ENCODE measurements around the gene DOCK1.
A peak's percentile ranks its signal among the peaks of the same experiment; 100 is the strongest.
"Not testable (repeated sequence)": the region's sequence is repeated elsewhere in the genome, so short reads cannot be mapped to it uniquely, and the experiment has no call there.

Gene DOCK1

GRCh38 chr10:126924915-126925300 lies 19.7 kb downstream of the DOCK1 start:
- peak; percentile 34 for DNase-seq (ENCODE audit: low spot score)

GRCh38 chr10:126926568-126926967 lies 21.3 kb downstream of the DOCK1 start:
- DNase-seq (ENCODE audit: low spot score) = no peak

DNA sequence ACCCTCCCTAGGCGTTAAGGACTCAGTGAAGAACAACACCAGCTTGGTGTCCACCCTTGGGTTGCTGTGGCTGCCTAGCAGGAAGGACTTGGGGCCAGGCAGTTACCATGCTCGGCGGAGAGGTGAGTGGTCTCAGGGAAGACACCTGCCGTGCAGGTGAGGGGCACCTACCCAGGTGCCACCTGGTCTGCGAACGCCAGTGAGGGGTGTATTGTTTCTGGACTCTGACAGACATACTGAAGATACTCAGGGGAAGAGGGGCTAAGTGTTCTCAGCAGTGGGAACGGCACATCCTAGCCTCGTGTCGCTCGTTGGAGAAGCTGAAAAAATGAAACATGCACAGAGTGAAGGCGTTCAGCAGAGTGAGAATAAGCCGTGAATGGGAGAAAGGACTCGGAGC lies 22.6 kb downstream of the DOCK1 start:
- DNase-seq (ENCODE audit: low spot score) = no peak

DNA sequence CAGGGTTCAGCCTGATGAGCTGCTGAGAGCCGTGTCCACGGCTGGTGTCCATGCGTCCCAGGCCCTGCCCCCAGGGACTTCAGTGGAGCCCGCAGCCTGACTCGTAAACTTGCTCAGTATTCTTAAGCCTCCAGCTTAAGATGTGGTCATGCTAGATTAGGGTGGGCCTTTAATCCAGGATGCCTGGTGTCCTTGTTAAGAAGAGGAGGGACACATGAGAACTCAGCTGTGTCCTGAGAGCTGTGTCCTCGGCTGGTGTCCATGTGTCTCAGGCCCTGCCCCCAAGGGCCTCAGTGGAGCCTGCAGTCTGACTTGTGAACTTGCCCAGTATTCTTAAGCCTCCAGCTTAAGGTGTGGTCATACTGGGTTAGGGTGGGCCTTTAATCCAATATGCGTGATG lies 23.0 kb downstream of the DOCK1 start:
- no peak for DNase-seq (ENCODE audit: low spot score)

- DNase-seq (ENCODE audit: low spot score) = no peak
Measured at GRCh38 chr10:126929391-126929790, 24.2 kb downstream of the DOCK1 start.

GRCh38 chr10:126930131-126930882 lies 25.1 kb downstream of the DOCK1 start:
- no peak for DNase-seq (ENCODE audit: low spot score)

DNA sequence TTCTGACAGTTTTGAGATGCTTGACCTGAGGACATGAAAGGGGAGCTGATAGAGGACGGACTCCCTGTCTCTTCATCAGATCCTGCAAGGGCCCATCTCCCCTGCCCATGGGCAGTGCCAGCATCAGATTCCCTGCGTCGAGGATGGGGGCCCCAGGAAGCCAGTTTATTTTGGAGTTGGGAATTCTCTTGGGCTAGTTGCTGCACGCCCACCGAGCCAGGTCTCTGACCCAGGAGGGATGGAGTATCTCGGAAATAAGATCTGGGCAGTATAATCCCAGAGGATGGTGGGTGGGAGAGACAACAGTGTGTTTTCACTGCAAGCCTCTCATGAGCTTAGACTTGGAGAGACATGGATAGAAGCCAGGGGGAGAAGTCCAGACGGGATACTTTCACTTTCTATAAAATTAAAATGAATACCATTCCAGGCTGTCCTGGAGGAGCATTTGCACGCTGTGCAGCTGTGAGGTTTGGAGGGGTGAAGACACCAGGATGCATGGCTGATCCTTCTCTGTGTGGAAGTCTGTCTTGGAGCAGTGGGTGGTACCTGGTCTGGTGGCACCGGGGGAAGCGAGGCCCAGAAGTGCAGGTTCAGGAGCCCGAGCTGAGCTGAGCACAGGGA lies 25.8 kb downstream of the DOCK1 start:
- DNase-seq (ENCODE audit: low spot score) = peak; percentile 38

DNA sequence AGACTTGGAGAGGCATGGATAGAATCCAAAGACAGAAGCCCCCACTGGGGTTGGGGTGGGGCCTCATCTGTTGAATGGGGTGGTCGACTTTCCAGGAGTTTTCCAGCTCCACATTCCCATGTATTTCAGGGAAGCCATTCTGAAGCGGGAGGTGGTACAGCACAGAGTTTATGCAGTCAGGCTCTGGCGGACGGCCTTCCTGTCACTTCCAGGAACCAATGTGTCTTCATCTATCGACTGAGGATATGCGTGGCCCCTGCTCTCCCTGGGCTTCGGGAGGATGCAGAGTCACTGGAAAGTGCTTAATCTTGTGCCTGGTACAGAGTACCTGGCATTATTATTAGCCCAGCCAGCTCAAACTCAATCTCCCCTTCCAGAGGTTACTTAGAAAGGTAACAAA lies 26.3 kb downstream of the DOCK1 start:
- no peak for DNase-seq (ENCODE audit: low spot score)

GRCh38 chr10:126932516-126932915 lies 27.3 kb downstream of the DOCK1 start:
- DNase-seq (ENCODE audit: low spot score) = no peak

- DNase-seq (ENCODE audit: low spot score) = no peak
Measured at GRCh38 chr10:126933116-126933515, 27.9 kb downstream of the DOCK1 start.

DNA sequence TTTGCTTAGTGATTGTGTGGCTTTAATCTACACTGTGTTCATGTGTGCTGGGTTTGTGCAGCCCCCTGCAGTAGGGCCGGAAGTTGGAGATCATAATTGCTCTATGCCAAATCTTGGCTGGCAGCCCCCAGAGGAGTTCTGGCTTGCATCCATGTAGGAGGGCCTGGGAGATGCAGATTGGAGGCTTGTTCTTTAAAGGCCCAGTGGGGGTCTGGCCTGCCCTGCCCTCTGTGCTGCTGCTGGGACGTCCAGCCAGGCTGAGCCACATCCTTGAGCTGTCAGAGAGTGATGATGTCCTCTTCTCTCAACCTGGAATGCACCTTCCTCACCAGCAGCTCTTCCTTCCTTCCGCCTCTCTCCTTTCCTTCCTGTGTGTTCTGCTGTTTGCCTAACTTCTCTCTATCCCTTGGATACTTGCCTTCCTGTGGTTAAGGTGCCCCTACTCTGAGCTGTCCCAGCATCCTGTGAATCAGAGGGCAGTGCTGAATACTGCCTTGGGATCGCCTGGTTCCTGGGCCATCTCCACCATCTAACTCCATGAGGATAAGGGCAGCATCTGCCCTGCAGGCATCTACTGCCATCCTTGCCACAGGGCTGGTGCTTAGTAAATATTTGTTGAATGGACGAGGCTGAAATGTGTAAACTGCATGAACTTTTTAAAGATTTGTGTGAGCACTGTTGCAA lies 30.2 kb downstream of the DOCK1 start:
- DNase-seq (ENCODE audit: low spot score) = peak; percentile 35

DNA sequence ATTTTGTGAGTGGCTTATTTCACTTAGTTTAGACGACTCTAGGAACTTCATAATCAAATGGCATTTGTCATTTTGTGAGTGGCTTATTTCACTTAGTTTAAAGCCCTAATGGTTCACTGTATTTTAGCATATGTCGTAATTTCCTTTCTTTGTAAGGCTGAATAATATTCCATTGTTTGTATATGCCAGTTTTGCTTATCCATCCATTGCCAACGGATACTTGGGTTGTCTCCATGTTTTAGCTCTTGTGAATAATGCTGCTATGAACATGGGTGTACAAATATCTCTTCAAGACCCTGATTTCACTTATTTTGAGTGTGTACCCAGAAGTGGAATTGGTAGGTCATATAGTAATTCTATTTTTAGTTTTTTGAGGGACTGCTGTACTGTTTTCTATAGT lies 31.8 kb downstream of the DOCK1 start:
- no peak for DNase-seq (ENCODE audit: low spot score)

DNA sequence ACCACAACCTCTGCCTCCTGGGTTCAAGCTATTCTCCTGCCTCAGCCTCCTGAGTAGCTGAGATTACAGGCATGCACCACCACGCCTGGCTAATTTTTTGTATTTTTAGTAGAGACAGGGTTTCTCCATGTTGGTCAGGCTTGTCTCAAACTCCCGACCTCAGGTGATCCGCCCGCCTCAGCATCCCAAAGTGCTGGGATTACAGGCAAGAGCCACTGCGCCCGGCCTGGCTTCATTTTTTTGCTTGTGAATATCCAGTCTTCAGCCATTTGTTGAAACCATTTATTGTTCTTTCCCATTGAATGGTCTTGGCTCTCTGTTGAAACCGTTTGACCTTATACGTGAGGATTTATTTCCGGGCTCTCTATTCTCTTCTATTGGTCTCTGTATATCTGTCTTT lies 32.9 kb downstream of the DOCK1 start:
- DNase-seq (ENCODE audit: low spot score) = not testable (repeated sequence)

GRCh38 chr10:126939706-126940105 lies 34.5 kb downstream of the DOCK1 start:
- DNase-seq (ENCODE audit: low spot score) = no peak

DNA sequence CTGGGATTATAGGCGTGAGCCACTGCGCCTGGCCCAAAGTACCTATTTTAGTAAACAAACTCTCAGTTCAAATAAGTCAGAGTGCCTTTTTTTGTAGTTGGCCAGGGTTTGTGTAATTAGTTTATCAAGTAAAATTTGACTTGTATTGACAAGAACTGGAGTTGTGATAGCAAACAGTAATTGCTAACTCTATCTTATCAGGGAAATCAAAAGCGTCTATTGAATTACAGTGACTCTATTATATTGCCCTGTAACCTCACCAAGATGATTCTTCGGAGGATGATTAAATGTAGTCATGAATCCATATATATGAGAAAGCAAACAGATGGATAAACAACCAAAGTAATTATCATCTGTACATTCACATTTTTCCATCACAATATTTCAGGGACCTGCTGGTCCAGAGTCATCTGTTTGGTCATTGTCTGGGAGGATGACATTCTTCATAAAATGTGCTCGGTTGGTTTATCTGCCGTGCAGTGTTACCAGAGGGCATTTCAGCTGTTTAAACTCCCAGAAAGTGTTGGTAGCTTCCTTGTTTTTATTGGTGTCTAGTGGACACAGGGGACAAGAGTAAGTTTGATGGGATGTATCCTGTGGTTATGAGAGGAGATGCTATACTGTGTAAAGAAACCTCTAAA lies 35.6 kb downstream of the DOCK1 start:
- DNase-seq (ENCODE audit: low spot score) = no peak

GRCh38 chr10:126944191-126944590 lies 39.0 kb downstream of the DOCK1 start:
- DNase-seq (ENCODE audit: low spot score) = no peak

- no peak for DNase-seq (ENCODE audit: low spot score)
Measured at GRCh38 chr10:126945351-126946030, 40.3 kb downstream of the DOCK1 start.

DNA sequence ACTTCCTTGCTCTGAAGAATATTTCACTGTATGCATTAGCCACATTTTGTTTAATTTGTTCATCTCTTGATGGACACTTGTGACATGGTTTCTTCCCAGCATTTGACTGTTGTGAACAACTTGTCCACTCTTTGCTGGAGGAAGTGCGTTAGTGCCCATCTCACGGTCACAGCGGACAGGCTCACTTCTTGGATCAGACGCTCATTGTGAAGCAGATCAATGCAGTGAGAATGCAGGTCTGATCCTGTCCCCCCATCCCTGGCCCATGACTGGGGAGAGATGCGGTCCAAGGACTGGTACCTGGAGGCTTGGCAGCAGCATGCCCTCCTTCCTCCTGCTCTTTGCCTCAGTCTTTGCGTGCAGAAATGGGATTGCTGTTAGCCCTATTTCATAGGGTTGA lies 41.5 kb downstream of the DOCK1 start:
- DNase-seq (ENCODE audit: low spot score) = no peak

GRCh38 chr10:126948355-126949160 lies 43.3 kb downstream of the DOCK1 start:
- DNase-seq (ENCODE audit: low spot score) = no peak

- DNase-seq (ENCODE audit: low spot score) = no peak
Measured at GRCh38 chr10:126949161-126949503, 43.9 kb downstream of the DOCK1 start.

DNA sequence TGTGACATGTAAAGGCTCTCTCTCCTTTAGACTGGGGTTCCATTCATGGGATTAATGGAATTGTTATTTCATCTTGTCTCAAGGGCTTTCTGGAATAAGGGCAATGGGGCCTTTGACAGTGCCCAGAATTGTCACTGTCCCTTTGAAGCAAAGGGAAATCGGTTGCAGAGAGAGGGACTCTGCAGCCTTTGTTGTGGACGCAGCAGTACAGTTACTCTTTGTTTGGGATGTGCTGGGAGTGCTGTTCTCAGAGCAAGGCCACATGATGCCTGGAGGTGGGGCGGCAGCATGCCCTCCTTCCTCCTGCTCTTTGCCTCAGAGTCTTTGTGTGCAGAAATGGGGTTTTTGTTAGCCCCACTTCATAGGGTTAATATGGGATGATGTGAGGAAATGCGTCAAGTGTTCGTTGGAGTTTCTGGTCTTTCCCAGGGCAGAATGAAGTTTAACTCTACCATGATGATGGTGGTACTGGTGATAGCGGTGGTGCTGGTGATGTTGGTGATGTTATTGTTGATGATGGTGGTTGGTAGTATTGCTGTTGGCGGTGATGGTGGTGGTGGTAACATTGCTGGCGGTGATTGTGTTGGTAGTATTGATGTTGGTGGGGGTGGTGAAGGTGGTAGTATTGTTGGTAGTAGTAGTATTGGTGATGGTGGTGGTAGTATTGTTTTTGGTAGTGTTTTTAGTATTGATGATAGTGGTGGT lies 45.3 kb downstream of the DOCK1 start:
- DNase-seq (ENCODE audit: low spot score) = no peak
